Stimulated activated effector memory CD8-positive, alpha-beta T cell treated with anti-CD3 and anti-CD28 coated beads, Interleukin-12 subunit alpha, Interleukin-12 subunit beta, amount 100 ng/mL, for 72 hours (primary cell): ENCODE measurements around the gene CCDC180.

Source experiments
- ATAC-seq: fragments of 150-1000 bp; cut with Tn5 transposase; 2 replicates; pipeline ENCODE4 v1.10.0; 2021
- DNase-seq, 2 donors: peaks; one replicate each; pipeline ENCODE4 v3.0.0; 2021 to 2022; ENCODE audit warnings: low spot score in 2 of 2
- H3K27ac Mint-ChIP-seq: one replicate; pipeline ENCODE4 v1.8.0; 2022; ENCODE audit warnings: mild to moderate bottlenecking, mixed read lengths
- H3K36me3 Mint-ChIP-seq: one replicate; pipeline ENCODE4 v1.8.0; 2022; ENCODE audit warnings: mild to moderate bottlenecking, mixed read lengths
- H3K4me1 Mint-ChIP-seq: one replicate; pipeline ENCODE4 v1.8.0; 2022; ENCODE audit warnings: mixed read lengths
- H3K4me3 Mint-ChIP-seq: one replicate; pipeline ENCODE4 v1.8.0; 2022; ENCODE audit warnings: mild to moderate bottlenecking, mixed read lengths
- H3K9me3 Mint-ChIP-seq: one replicate; pipeline ENCODE4 v1.8.0; 2022; ENCODE audit warnings: mixed read lengths

CCDC180 gene

GRCh38 chr9:97301974-97302373 is 5.5 kb upstream of the CCDC180 start:
- DNase-seq (no peak), ATAC-seq (no peak)
- Mint-ChIP-seq H3K27ac (no peak overlapping the region), H3K9me3 (peaks cover 12% of the 10 kb centered on the region), H3K4me1 (no peaks in the 10 kb centered on the region), H3K4me3 (no peak overlapping the region), H3K36me3 (no peaks in the 10 kb centered on the region)

GRCh38 chr9:97304586-97304985 is 2.9 kb upstream of the CCDC180 start:
- no peaks in the 10 kb centered on the region for H3K4me1 Mint-ChIP-seq
- DNase-seq (no peak), ATAC-seq (no peak)
- no peaks in the 10 kb centered on the region for H3K36me3 Mint-ChIP-seq
- no peak overlapping the region for H3K4me3 Mint-ChIP-seq
- no peaks in the 10 kb centered on the region for H3K9me3 Mint-ChIP-seq
- H3K27ac Mint-ChIP-seq: no peak overlapping the region

GRCh38 chr9:97305501-97306298 is 1.8 kb upstream of the CCDC180 start:
- no peak for DNase-seq
- ATAC-seq: no peak
- Mint-ChIP-seq H3K4me1 (no peaks in the 10 kb centered on the region), H3K9me3 (no peaks in the 10 kb centered on the region), H3K36me3 (no peaks in the 10 kb centered on the region), H3K27ac (no peak overlapping the region), H3K4me3 (no peak overlapping the region)

GRCh38 chr9:97307091-97307490 is 368 bp upstream of the CCDC180 start:
- no peaks in the 10 kb centered on the region for H3K9me3 Mint-ChIP-seq
- H3K36me3 Mint-ChIP-seq: no peaks in the 10 kb centered on the region
- no peaks in the 10 kb centered on the region for H3K4me1 Mint-ChIP-seq
- ATAC-seq (no peak), DNase-seq (peak in 1 of 2 donors; percentile 43)
- H3K4me3 Mint-ChIP-seq: no peak overlapping the region
- H3K27ac Mint-ChIP-seq: no peak overlapping the region

DNA sequence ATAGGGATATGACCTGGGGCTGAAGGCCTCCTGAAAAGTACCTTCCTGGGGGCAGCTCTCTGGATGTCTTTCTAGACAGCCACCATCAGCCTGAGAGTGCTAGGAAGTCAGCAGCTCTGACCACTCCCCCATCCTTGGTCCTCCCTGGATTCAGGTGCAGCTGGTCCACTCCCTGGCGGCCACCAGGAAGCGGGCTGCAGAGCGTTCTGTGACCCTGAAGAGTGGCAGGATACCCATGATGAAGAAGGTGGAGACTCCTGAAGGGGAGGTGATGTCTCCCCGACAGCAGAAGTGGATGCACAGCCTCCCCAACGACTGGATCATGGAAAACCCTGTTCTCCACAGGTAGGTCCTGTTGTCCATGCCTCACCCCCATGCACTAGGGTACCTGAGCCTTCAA is 1.8 kb downstream of the CCDC180 start:
- ATAC-seq (no peak), DNase-seq (no peak)
- H3K27ac Mint-ChIP-seq: no peak overlapping the region
- H3K36me3 Mint-ChIP-seq: peaks cover 4% of the 10 kb centered on the region
- H3K4me3 Mint-ChIP-seq: no peak overlapping the region
- no peaks in the 10 kb centered on the region for H3K9me3 Mint-ChIP-seq
- H3K4me1 Mint-ChIP-seq: no peaks in the 10 kb centered on the region

GRCh38 chr9:97310023-97310422 is 2.6 kb downstream of the CCDC180 start:
- DNase-seq: no peak
- Mint-ChIP-seq H3K9me3 (no peaks in the 10 kb centered on the region), H3K36me3 (peaks cover 4% of the 10 kb centered on the region), H3K4me3 (no peak overlapping the region), H3K4me1 (no peaks in the 10 kb centered on the region), H3K27ac (no peak overlapping the region)
- ATAC-seq: no peak

DNA sequence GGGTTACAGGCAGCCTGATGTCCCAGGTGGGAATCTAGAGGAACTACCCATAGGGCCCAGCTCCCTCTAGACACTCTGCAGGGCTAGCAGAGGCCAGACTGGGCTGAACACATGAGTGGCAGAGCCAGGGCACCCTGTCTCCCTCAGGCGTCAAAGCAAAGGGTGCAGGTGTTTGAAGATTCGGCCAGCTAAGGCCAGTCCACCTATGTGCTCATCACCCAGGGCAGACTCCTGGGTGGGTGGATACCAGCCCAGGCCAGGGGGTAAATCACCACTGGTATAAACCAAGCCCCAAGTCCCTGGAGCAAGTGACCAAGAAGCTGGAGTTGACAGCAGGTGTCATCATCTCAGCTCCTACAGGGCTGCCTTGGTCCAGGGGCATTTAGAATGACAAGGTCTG is 3.4 kb downstream of the CCDC180 start:
- Mint-ChIP-seq H3K9me3 (no peaks in the 10 kb centered on the region), H3K36me3 (peaks cover 4% of the 10 kb centered on the region), H3K4me3 (no peak overlapping the region), H3K4me1 (no peaks in the 10 kb centered on the region), H3K27ac (no peak overlapping the region)
- DNase-seq (no peak), ATAC-seq (no peak)

DNA sequence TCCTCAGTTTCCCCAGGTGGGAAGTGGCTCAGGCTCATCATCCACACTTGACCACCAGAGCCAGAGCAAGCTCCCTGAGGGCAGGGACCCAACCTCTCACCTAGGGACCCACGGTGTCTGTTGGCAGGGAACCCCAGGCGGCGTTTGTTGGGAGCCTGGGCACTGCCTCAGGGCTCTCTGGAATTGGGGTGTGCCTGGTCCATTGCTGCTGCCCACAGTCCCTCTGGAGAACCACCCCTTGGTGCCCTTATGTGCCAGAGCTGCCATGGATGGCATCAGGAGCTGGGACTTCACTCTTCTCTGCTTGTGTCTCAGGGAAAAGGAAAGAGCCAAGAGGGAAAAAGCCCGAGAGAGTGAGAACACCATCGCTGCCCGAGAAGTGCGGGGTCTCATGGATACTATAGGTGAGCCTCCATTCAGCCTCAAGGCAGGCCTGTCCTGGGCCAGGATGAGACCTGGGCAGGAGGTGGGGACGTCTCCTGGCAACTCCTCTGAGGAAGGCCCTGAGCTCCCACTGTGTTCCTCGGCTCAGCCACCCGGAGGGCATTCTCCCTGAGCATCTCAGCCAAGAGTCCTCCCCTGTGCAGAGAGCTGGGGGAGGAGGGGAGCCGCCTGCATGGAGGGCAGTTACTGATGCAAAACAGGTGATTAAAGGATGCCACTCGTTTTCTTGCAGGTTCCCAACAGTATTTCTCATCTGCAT is 4.5 kb downstream of the CCDC180 start:
- Mint-ChIP-seq H3K4me1 (no peaks in the 10 kb centered on the region), H3K4me3 (no peak overlapping the region), H3K9me3 (no peaks in the 10 kb centered on the region), H3K27ac (no peak overlapping the region), H3K36me3 (peaks cover 4% of the 10 kb centered on the region)
- peak in 1 of 2 donors; percentile 37 for DNase-seq
- no peak for ATAC-seq

GRCh38 chr9:97312556-97312955 is 5.1 kb downstream of the CCDC180 start:
- ATAC-seq (no peak), DNase-seq (no peak)
- Mint-ChIP-seq H3K4me3 (no peak overlapping the region), H3K36me3 (peaks cover 4% of the 10 kb centered on the region), H3K4me1 (no peaks in the 10 kb centered on the region), H3K9me3 (no peaks in the 10 kb centered on the region), H3K27ac (no peak overlapping the region)

- no peaks in the 10 kb centered on the region for H3K9me3 Mint-ChIP-seq
- ATAC-seq: no peak
Measured at GRCh38 chr9:97313243-97313642, 5.8 kb downstream of the CCDC180 start.

DNA sequence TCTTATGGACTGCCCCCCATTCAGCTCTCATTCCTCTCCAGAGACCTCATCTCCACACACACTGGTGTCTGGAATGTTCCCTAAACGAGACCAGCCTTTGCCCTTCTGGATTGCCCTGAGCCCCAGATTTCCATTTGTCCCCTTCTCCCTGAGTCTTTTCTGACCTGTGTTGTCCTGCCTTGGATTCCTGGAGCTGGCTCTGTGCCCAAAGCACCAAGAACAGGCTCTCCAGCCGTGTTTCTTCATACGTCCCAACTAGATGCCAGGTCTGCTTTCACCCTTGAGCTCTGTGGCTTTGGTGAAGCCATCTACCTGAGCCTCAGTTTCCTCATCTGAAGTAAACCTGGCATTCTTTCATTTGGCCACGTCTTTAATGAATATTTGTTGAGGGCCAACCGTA is 6.3 kb downstream of the CCDC180 start:
- Mint-ChIP-seq H3K4me1 (peaks cover 4% of the 10 kb centered on the region), H3K27ac (no peak overlapping the region), H3K4me3 (no peak overlapping the region), H3K9me3 (no peaks in the 10 kb centered on the region), H3K36me3 (peaks cover 4% of the 10 kb centered on the region)
- ATAC-seq (no peak), DNase-seq (peak in 1 of 2 donors; percentile 18)

More at GRCh38 chr9:97313243-97313642, 5.8 kb downstream of the CCDC180 start:
- H3K4me3 Mint-ChIP-seq: no peak overlapping the region
- no peaks in the 10 kb centered on the region for H3K4me1 Mint-ChIP-seq
- H3K27ac Mint-ChIP-seq: no peak overlapping the region
- H3K36me3 Mint-ChIP-seq: peaks cover 4% of the 10 kb centered on the region
- DNase-seq: peak in 1 of 2 donors; percentile 20

DNA sequence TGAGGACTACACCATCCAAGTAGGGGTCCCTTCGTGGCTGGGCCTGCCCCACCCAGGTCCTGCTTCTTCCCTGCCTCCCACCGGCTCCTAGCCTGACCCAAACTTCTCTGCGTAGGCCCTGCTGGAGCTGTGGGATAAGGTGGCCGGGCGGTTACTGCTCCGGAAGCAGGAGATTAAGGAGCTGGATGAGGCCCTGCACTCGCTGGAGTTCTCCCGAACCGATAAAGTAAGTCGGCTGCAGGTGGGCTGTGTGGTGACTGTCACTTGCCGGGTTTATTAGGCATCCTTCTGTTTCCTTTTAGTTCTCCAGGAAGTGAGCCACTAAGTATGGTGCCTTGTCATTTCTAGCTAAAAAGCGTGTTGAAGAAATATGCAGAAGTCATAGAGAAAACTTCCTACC is 7.0 kb downstream of the CCDC180 start:
- H3K27ac Mint-ChIP-seq: no peak overlapping the region
- H3K4me1 Mint-ChIP-seq: peaks cover 6% of the 10 kb centered on the region
- peaks cover 4% of the 10 kb centered on the region for H3K36me3 Mint-ChIP-seq
- H3K9me3 Mint-ChIP-seq: no peaks in the 10 kb centered on the region
- DNase-seq: no peak
- no peak overlapping the region for H3K4me3 Mint-ChIP-seq
- ATAC-seq: no peak

DNA sequence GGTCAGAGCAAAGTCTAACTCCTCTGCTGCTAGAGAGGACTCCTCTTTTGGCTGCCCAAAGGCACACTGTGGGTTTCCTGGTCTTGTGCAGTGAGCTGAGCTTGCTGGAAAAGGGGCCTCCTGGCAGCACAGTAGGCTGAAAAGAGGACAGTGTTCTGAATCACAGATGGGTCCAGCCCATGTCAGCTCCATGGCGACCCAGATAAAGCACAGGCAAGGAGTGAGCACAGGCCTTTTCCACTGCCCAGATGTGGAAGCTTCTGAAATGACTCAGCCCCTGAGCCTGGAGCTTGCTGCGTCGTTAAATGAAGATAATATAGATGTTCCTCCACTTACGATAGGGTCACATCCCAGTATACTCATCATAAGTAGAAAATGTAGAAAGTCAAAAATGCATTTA is 8.1 kb downstream of the CCDC180 start:
- H3K27ac Mint-ChIP-seq: no peak overlapping the region
- H3K36me3 Mint-ChIP-seq: peaks cover 4% of the 10 kb centered on the region
- ATAC-seq (no peak), DNase-seq (peak in 1 of 2 donors; percentile 18)
- no peak overlapping the region for H3K4me3 Mint-ChIP-seq
- peaks cover 6% of the 10 kb centered on the region for H3K4me1 Mint-ChIP-seq
- H3K9me3 Mint-ChIP-seq: no peaks in the 10 kb centered on the region

- Mint-ChIP-seq H3K27ac (no peak overlapping the region), H3K36me3 (peaks cover 4% of the 10 kb centered on the region)
Measured at GRCh38 chr9:97316904-97317303, 9.4 kb downstream of the CCDC180 start.

DNA sequence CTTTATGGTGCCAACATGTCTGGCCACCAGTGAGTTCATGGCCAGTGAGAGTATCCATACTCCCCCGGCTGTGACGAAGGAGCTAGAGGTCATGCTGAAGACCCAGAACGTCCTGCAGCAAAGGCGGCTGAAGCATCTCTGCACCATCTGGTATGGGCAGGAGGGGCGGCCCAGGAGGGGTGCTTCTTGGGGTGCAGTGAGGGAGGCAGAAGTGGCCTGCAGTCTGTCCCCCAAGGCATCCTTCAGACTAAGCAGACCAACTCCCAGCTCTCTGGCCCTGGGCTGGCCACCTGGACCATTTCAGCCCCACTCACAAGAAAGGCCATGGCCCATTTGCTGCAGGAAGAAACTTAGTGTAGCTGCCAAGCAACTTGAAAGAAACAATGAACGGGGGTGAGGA is 11.0 kb downstream of the CCDC180 start:
- H3K4me3 Mint-ChIP-seq: no peak overlapping the region

More at GRCh38 chr9:97316904-97317303, 9.4 kb downstream of the CCDC180 start:
- Mint-ChIP-seq H3K9me3 (no peaks in the 10 kb centered on the region), H3K4me3 (no peak overlapping the region), H3K4me1 (peaks cover 6% of the 10 kb centered on the region)
- ATAC-seq (no peak), DNase-seq (peak in 1 of 2 donors; percentile 44)

DNA sequence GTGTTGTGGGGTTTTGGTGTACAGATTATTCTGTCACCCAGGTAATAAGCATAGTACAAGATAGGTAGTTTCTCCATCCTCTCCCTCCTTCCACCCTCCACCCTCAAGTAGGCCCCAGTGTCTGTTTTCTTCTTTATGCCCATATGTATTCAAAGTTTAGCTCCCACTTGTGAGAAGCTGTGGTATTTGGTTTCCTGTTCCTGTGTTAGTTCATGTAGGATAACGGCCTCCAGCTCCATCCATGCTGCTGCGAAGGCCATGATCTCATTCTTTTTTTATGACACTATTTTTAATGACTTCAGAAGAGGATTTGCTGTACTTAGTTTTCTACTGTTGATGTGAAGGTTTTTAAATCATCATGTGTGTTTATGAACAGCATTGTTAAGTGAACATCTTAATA is 11.9 kb downstream of the CCDC180 start:
- Mint-ChIP-seq H3K27ac (no peak overlapping the region), H3K36me3 (no peaks in the 10 kb centered on the region), H3K4me1 (peaks cover 6% of the 10 kb centered on the region), H3K4me3 (no peak overlapping the region), H3K9me3 (no peaks in the 10 kb centered on the region)
- ATAC-seq: no peak
- no peak for DNase-seq

More for the DNA sequence above, 11.0 kb downstream of the CCDC180 start:
- Mint-ChIP-seq H3K4me1 (peaks cover 6% of the 10 kb centered on the region), H3K9me3 (no peaks in the 10 kb centered on the region), H3K36me3 (peaks cover 3% of the 10 kb centered on the region), H3K27ac (no peak overlapping the region)
- no peak for DNase-seq
- no peak for ATAC-seq
